ENCODE measurements around the gene ZNF385B. TPM values are rescaled to one million over a fixed set of nuclear protein-coding genes. Genes with fewer than 3 reads are reported as not detected.

ZNF385B gene
- total RNA-seq, 1 experiment from 2014 or later: 9.3 TPM

GRCh38 chr2:179555691-179556283 is 305.6 kb downstream of the ZNF385B start (continued):
- TF ChIP-seq ZBTB33 (IDR thresholded peaks at IDR 0.05; ENCODE audit: extremely low read depth, insufficient replicate concordance, low read length) (no peak), SIN3A (IDR thresholded peaks at IDR 0.05; ENCODE audit: low read depth) (no peak), TCF7L2 (IDR thresholded peaks at IDR 0.05; ENCODE audit: borderline replicate concordance, extremely low read depth, insufficient read depth, insufficient read length) (no peak), SRF (IDR thresholded peaks at IDR 0.05; ENCODE audit: low read depth) (no peak), RAD21 (IDR thresholded peaks at IDR 0.05; ENCODE audit: low read depth) (no peak), EGR1 (IDR thresholded peaks at IDR 0.05; ENCODE audit: low read depth) (no peak), CTCF (IDR thresholded peaks at IDR 0.05 in 2 of 3, conservative IDR thresholded peaks at IDR 0.05 in 1 of 3; ENCODE audit: borderline replicate concordance in 1 of 3, insufficient read depth in 1 of 3, low read depth in 2 of 3, low read length in 2 of 3) (no peak)

GRCh38 chr2:179554639-179555386 is 306.6 kb downstream of the ZNF385B start:
- BruUV-seq (replicated peaks): no TSS peak
- no peak overlapping the region for H2AFZ ChIP-seq (ENCODE audit: low read depth, low read length, poor library complexity, severe bottlenecking)
- DNase-seq (ENCODE audit: low read depth, low spot score) (no peak), ATAC-seq (no peak)
- intact Hi-C loops (cut with micrococcal nuclease): no loop called here
- H3K9me2 ChIP-seq (ENCODE audit: insufficient read depth): no peaks in the 10 kb centered on the region
- H3K27ac ChIP-seq (ENCODE audit: low read depth, low read length): no peak overlapping the region
- H3K4me1 ChIP-seq (ENCODE audit: control insufficient read depth in 1 of 2, insufficient read depth in 2 of 2, low read length in 2 of 2): no peaks in the 10 kb centered on the region
- ChIA-PET RAD21 (ENCODE audit: low non-redundant PET in 1 of 2, low total read pairs in 2 of 2, uncharacterized antibody in 2 of 2, unreplicated experiment in 2 of 2) (no interaction called here), CTCF (no interaction called here), POLR2A (no interaction called here)
- H3K79me2 ChIP-seq (ENCODE audit: insufficient read depth, low read length): no peaks in the 10 kb centered on the region
- no peak overlapping the region for H3K4me3 ChIP-seq (replicated peaks in 1 of 2; ENCODE audit: low read depth in 1 of 2, low read length in 2 of 2)
- H3K9me3 ChIP-seq (ENCODE audit: control insufficient read depth in 1 of 2, insufficient read depth in 1 of 2, low read depth in 1 of 2, low read length in 2 of 2): no peaks in the 10 kb centered on the region
- H3K9ac ChIP-seq (ENCODE audit: low read length): no peak overlapping the region
- H3K36me3 ChIP-seq (ENCODE audit: control insufficient read depth in 1 of 2, insufficient read depth in 2 of 2, low read length in 2 of 2): no peaks in the 10 kb centered on the region
- no peak overlapping the region for H3K4me2 ChIP-seq (ENCODE audit: low read length)
- no peaks in the 10 kb centered on the region for H4K20me1 ChIP-seq (ENCODE audit: insufficient read depth)
- H3K27me3 ChIP-seq (ENCODE audit: insufficient read depth, low read length): no peaks in the 10 kb centered on the region
- TF ChIP-seq REST (IDR thresholded peaks at IDR 0.05; ENCODE audit: low read depth) (no peak), ZNF274 (IDR thresholded peaks at IDR 0.05; ENCODE audit: low read depth, low read length) (no peak), SP1 (IDR thresholded peaks at IDR 0.05; ENCODE audit: low read depth) (no peak), POLR2A (IDR thresholded peaks at IDR 0.05; ENCODE audit: borderline replicate concordance, extremely low read depth, insufficient read depth, insufficient read length) (no peak), JUND (IDR thresholded peaks at IDR 0.05) (no peak), TCF7L2 (IDR thresholded peaks at IDR 0.05; ENCODE audit: borderline replicate concordance, extremely low read depth, insufficient read depth, insufficient read length) (no peak), ZBTB33 (IDR thresholded peaks at IDR 0.05; ENCODE audit: extremely low read depth, insufficient replicate concordance, low read length) (no peak)
- TF ChIP-seq, protein P1, sequence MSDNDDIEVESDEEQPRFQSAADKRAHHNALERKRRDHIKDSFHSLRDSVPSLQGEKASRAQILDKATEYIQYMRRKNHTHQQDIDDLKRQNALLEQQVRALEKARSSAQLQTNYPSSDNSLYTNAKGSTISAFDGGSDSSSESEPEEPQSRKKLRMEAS (IDR thresholded peaks at IDR 0.05): no peak

Measured in HCT116 (cell line).